Transverse colon (tissue), 3 donors: ENCODE results near the gene PTPRC.

ENCODE experiments used
- CTCF ChIP-seq, 5 experiments: fragments of 200-600 bp in 3 of 5; fragments of 450-650 bp in 2 of 5; sonication (generic) in 3 of 5; IDR thresholded peaks; 1 replicate in 2 of 5; 2 replicates in 3 of 5; pipeline ENCODE4 v1.5.1; 2016 to 2017; ENCODE audit warnings: antibody characterized with exemption in 5 of 5, inconsistent platforms in 3 of 5, mild to moderate bottlenecking in 2 of 5, moderate library complexity in 1 of 5
- EP300 ChIP-seq: sonication (generic); formaldehyde crosslinking; IDR thresholded peaks from one replicate; pipeline ENCODE4 v1.6.1; 2017; ENCODE audit warnings: antibody characterized with exemption, low read depth
- POLR2A ChIP-seq: fragments of 450-650 bp; IDR thresholded peaks from one replicate; pipeline ENCODE4 v1.6.1; 2016; ENCODE audit warnings: antibody characterized with exemption, mild to moderate bottlenecking, moderate library complexity

GRCh38 chr1:198678901-198679329 is 40.1 kb downstream of the PTPRC start:
- TF ChIP-seq CTCF (IDR thresholded peaks at IDR 0.05) (no peak), EP300 (no peak), POLR2A (no peak)
